NCI-H345 (cell line): ENCODE measurements around the gene NEUROD1.

Experiments used
- DNase-seq: peaks from one replicate; lab custom pipeline; 2025; lab: John Stamatoyannopoulos, UW

NEUROD1 gene

GRCh38 chr2:181680937-181681811 lies 857 bp upstream of the NEUROD1 start:
- no peak for DNase-seq

- no peak for DNase-seq
Observed at GRCh38 chr2:181679544-181679979, 755 bp downstream of the NEUROD1 start.

GRCh38 chr2:181678861-181679543 lies 1.3 kb downstream of the NEUROD1 start:
- no peak for DNase-seq

- no peak for DNase-seq
Observed at GRCh38 chr2:181677912-181678586, 2.3 kb downstream of the NEUROD1 start.

- DNase-seq = no peak
Observed at GRCh38 chr2:181675254-181675653, 5.1 kb downstream of the NEUROD1 start.

GRCh38 chr2:181674461-181674860 lies 5.9 kb downstream of the NEUROD1 start:
- DNase-seq = no peak

- DNase-seq = peak; percentile 84
Observed at GRCh38 chr2:181673173-181673572, 7.1 kb downstream of the NEUROD1 start.

GRCh38 chr2:181672255-181673008 lies 7.9 kb downstream of the NEUROD1 start:
- no peak for DNase-seq

GRCh38 chr2:181670632-181671031 lies 9.7 kb downstream of the NEUROD1 start:
- no peak for DNase-seq

GRCh38 chr2:181667234-181667633 lies 13.1 kb downstream of the NEUROD1 start:
- no peak for DNase-seq

- no peak for DNase-seq
Observed at GRCh38 chr2:181662287-181662686, 18.0 kb downstream of the NEUROD1 start.

GRCh38 chr2:181660181-181660580 lies 20.1 kb downstream of the NEUROD1 start:
- peak; percentile 27 for DNase-seq

- DNase-seq = no peak
Observed at GRCh38 chr2:181658444-181658843, 21.9 kb downstream of the NEUROD1 start.

- DNase-seq = no peak
Observed at GRCh38 chr2:181657379-181657778, 22.9 kb downstream of the NEUROD1 start.

GRCh38 chr2:181656450-181657291 lies 23.6 kb downstream of the NEUROD1 start, which contains the start of gene CERKL:
Gene CERKL, minus strand, starts transcription at chr2:181657105. Its CDS starts 99 bp downstream, at chr2:181657006.
- no peak for DNase-seq

- DNase-seq = no peak
Observed at GRCh38 chr2:181655519-181655918, 24.8 kb downstream of the NEUROD1 start.

- no peak for DNase-seq
Observed at GRCh38 chr2:181649436-181649979, 30.8 kb downstream of the NEUROD1 start.

GRCh38 chr2:181648478-181649155 lies 31.7 kb downstream of the NEUROD1 start:
- DNase-seq = no peak

GRCh38 chr2:181646415-181646987 lies 33.8 kb downstream of the NEUROD1 start:
- no peak for DNase-seq

GRCh38 chr2:181643151-181643550 lies 37.2 kb downstream of the NEUROD1 start:
- DNase-seq = no peak
